GM18858 (cell line): ENCODE results near the gene RTL10.
"Not testable (repeated sequence)": the region's sequence is repeated elsewhere in the genome, so short reads cannot be mapped to it uniquely, and the experiment has no call there.

Source experiments
- ATAC-seq: cut with Tn5 transposase; IDR thresholded peaks from one replicate; pipeline ENCODE4 v1.9.1; 2021; ENCODE audit not compliant: unreplicated experiment

Gene RTL10

DNA sequence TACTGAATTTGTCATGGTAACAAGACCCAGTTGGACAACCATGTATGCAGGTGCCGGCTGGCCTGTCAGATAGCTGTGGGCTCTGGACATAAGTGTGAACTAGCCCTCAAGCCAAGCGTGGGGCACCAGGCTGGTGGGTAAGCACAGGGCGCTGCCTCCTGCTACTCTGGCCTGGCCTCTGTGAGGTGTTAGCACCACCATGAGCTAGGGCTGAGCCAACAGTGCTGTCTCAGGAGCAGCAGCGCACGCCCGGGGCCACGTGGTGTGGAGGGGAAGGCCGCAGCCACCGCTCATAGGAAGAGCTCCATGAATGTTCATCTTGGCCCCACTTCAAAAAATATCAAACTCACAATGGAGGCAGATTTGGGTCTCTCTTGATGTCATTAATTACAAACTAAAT lies 35.3 kb upstream of the RTL10 start:
- ATAC-seq: no peak

DNA sequence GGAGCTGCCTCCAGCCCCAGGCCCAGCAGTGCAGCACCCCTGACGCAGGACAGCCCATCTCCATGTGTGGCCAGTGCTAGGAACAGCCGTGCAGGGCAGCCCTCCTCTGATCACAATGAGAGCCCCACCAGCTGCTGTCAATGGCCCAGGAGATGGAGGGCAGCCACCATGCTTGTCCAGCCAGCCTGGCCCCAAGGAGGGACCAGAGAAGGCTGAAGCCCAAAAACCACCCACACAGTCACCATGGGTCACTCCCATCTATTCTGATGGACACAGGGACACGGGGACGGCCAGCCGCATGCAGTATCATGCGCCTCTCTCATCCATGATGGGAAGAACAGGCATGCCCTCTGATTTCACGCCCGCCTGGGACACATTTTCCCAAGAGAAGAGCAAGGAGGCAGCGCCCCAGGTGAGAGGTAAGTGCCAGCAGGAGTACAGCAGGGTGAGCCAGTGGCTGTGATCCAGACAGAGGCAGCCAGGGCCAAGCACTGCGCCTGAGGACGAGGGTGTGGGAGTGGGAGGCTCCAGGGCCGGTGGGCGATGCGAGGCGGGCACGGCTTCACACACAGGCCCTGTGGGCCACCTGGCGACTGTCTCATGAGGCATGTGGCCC lies 33.6 kb upstream of the RTL10 start:
- ATAC-seq: no peak

DNA sequence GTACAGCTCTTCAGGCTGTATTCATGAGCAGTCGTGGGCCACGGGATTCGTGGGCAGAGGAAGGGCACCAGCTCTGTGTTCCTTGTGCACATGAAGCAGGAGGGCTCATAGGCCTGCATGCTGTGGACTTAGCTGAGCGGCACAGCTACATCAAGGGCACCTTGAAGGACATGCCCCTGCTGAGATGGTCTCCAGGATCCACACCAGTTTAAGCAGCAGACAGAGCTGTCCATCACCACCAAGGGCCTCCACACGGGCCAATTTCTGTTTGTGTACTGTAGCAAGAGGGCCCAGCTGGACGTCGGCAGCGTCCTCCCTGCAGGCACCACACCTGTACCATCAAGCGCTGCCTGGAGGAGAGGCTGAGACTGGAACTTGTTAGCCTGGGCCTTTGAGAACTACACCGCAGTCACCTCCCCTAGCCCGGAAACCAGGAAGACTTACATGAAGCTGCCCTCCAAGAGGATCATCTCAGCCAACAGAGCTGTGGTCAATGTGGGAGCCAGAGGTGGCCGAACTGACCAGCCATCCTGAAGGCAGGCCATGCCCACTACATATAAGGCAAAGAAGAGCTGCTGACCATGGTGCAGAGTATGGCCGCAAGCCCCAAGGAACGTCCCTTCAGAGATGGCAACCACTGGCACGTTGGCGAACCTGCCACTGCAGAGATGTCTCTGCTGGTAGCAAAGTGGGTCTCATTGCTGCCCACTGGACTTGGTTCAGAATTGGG lies 32.7 kb upstream of the RTL10 start:
- ATAC-seq: no peak

DNA sequence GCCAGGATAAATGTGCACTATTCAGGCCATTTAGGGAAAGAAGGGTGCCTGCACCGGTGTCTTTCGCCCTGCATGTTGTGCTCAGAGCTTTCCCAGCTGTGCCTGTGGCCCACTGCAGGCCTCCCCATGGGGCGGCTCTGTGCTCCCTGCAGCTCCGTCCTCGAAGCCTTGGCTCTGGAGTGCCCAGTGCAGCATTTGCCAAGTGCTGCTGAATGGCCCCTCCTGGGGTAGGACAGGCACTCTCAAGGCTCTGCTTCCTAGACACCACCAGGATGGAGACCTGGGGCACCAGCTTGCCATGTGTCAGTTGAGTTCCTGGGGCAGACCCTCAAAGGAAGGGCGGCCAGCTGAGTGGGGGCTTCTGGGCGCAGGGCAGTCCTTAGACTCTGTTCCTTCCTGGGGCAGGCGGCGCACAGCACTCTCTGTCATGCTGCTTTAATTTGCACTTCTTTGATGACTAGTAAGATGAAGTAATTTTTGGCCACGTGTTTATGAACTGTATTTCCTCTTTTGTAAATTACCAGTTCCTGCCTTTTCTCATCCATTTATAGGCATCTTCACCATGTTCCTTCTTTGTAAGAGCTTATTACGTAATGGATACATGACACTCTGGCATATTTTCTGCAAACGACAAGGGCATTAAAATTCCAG lies 32.1 kb upstream of the RTL10 start:
- ATAC-seq: no peak

DNA sequence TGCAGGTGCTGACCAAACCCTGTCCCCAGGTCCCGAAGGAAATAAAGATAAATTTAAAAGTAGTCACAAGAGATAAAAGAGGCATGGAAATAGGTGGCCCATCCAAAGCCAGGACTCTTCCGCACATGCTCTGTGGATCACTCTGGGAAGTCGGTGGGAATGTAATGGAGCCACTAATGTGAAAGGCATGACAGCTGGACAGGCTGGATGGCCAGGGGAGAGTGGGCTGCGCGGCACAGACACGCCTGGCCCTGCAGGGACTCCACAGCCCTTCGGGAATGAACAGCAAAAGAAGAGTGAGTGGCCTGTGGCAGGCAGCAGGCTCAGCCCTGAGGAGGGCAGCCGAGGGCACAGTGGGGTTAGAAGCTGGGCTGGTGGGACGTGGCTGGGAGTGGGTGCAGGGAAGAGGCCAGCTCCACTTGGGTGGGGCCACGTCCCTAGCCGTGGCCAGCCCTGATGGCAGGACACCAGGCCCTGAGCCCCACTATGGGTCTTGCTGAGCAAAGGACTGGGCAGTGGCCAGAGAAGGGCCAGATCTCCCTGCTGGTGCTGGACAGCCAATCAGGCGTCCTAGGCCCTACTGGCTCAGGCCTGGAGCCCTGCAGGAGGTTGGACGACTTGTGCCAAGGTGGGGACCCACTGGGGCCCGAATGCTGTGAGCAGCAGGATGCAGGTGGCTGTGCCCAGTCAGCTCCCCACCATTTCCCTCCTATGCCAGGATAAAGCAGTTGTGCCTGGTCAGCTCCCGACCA lies 31.3 kb upstream of the RTL10 start:
- ATAC-seq: no peak

DNA sequence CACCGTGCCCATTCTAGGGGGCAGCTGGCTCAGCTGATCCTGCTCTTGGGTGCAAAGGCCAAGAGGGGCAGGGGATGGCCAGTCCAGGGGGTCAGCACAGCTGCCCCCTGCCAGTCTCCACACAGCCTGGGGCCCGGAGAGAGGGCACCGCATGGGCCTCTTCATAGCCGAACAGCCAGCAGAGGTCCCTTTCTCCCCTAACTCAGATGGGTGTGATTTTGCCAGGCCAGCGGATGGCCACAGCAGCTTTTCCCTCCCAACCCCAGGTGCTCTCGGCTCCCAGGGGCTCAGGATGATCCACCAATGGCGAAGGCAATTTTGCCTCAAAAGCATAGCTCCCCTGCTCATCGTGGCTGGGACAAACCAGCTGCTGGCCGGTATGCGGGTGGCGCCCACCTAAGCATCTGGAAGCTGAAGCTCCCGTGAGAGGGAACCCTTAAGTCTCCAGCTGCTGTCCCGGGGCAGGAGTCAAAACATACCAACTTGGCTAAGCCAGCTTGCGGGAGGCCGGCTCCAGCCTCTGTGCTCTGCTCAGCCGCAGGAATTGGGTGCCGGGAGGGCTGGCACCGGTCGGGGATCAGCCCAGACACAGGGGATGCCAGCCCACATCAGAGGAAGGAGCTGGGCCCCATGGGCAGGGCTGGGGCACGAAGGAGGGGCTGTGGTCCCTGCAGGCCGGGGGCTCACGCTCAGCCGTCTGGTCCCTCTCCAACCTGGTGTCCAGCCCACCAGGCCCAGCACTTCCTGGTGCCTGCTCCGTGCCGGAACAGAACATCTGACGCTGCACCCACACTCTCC lies 30.5 kb upstream of the RTL10 start:
- ATAC-seq: no peak

DNA sequence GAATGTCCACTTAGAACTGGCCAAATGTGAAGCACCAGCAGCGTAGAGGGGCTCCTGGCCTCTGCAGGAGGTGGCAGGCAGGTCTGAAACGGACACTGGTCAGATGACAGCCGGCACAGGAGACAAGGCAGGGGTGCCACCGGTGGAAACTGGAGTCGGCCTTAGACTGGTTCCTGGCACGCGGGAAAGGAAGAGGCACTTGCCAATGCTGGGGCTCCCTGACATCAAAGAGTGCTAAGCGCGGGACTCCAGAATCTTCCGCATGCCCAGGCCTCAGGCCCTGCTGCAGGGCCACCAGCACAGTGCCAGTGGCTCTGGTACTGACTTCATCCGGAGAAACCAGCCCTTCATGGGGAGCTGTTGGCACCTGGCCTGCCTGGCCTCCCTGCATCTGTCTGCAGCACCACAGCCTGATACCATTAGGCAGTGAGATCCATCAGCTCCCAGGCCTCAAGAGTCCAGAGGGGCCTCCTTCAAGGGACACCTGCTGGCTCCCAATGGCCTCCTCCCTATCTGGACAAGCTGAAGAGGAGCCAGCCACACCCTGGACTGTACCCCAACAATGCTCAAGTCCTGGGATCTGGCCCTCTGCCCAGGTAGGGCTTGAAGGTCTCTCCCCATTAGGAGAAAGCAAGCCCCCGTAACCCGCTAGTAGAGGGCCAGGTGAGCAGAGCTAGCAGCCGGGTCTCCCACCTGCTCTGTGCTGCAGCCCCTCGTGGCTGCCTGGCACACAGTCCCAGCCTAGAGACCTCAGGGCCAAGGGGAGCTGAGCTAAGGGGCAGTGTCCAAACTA lies 29.7 kb upstream of the RTL10 start:
- no peak for ATAC-seq

DNA sequence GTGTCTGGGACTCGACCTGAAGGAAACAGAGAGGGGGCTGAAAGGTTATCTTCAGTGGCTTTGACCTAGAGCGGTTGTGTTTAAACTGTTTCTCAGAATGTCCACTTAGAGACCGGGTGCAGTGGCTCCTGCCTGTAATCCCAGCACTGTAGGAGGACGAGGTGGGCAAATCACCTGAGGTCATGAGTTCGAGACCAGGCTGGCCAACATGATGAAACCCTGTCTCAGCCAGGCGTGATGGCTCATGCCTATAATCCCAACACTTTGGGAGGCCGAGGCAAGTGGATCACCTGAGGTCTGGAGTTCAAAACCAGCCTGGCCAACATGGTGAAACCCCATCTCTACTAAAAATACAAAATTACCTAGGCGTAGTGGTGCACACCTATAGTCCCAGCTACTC lies 28.8 kb upstream of the RTL10 start:
- ATAC-seq: not testable (repeated sequence)

DNA sequence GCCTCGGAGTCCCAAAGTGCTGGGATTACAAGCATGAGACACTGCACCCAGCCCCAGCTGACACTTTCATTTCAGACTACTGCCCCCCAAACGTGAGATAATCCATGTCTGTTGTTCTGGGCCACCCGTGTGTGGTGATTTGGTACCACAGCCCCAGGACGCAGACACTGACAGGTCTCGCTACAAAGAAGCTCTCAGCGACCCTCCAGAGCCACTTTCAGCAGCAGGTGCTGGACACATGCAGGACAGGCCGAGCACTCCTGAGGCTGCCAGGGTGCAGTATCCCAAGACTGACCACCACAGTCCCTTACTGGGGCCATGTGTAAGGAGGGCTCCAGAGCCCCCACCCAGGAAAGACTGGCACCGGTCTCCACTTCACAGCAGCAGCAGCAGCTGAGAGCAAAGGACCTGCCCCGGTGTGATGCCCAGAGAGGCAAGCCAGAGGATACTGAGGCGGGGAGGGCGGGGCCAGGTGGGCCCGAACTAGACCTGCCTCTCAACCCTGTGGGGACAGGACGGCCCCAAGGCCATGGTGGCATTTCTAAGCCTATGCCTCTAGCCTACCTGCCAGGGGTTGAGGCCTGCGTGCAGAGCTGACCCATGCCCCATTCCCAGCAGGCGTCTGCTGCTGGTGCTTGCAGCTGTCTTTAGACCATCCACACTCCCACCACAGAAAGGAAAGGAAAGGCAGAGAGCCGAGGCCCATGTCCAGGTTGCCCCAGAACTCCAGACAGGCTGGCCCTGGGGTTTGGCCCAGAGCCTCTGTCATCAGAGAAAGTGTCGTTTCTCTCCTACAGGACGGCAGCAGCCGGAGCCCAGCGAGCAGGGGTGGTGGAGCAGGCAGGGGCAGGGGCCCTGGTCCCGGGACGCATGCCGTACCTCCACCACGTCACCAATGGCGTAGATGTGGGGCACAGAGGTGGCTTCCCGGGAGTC lies 28.0 kb upstream of the RTL10 start:
- no peak for ATAC-seq

DNA sequence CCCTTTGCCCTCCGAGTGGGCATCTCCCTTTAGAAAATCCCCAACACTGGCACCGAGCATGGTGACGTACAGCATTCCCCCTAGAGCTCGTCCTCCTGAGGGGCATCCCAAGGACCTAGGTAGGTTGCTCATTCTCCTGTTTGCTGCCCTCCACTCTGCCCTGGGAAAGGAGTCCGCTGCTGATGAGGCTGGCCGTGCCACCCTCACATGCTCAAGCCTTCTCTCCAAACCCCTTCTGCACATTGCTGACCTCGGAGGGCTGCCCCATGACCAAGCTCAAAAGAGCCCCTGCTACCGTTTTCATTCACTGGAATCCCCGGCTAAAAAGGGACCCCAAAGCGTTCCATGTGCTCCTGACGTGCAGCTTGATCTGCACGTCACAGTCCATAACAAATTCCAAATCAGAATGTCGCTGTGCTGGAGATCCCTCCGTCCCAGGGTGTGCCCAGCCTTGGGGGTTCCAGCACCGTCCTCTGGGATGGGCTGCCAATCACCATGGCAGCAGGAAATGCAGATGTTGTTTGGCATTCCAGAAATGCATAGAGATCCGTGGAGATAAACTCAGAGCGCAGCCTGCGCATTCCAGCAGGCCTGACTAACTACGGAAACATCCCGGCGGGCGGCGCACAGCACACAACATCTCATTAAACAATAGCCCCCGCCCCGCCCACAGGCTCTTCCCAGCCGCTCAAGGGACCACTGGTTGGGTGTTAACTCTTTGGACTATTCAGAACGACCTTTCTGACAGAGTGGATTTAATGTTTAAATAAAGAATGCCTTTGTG lies 26.3 kb upstream of the RTL10 start:
- ATAC-seq: no peak

DNA sequence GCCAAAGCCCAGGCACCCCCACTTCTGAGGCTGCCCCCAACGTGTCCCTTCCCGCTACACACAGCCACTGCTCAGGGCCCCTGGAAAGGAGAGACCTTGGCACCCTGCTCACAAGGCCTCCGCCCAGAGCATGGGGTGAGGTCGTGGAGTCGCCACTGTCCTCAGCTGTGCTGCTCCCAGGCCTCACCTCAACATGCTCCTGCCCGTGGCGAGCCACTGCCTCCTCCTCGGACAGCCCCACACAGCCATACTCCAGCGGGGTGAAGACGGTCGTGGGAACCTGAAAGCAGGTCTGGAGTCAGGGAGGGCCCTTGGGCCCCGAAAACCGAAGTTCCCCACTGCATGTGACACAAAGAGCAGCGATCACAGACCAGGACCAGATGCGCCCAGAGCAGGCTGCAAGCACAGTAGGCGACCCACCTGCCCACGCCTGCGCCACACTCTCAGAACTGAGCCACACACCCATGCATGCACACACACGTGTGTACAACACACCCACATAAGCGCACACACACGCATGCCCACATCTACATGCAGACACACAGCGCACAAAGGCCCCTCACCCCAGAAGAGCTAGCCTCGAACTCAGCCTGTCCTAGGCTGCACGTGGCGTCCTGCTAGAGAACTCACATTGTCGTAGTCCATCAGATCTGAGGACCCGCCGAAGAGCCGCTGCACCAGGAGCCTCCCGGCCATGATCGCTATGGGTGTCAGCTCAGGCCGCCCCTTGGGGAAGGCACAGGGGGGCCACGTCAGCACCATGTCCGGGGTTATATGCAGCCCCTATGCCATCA lies 25.5 kb upstream of the RTL10 start:
- no peak for ATAC-seq

DNA sequence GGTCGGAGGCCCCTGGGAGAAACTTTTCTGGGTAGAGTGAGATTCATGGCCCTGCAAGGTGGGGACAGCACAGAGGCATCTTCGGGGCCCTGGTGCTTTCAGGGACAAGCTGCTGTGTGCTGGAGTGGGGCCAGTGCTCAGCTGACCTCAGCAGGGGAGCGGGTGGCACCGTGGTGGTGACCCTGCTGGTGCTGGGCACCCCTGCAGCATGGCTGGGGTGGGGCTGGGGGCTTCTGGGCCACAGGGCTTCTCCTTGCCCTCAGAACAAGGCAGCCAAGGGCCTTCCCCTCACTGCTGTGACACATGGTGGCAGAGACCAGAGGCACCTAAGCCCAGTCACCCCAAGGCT lies 24.9 kb upstream of the RTL10 start:
- ATAC-seq: no peak

DNA sequence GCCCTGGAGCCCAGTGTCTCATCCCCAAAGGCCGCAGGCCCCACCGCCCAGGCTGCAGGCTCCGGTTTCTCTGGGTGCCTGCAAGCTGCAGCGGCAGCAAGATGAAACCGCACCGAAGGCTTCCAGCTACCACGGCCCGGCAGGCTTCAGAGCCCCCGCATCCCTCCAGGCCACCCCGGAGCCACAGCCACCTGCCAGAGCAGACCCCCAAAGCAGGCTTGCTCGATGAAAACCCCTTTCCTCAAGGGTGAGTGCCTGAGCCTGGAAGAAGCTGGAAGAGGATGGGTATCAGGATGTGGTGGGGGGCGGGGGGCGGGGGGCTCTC lies 24.5 kb upstream of the RTL10 start:
- ATAC-seq: no peak

DNA sequence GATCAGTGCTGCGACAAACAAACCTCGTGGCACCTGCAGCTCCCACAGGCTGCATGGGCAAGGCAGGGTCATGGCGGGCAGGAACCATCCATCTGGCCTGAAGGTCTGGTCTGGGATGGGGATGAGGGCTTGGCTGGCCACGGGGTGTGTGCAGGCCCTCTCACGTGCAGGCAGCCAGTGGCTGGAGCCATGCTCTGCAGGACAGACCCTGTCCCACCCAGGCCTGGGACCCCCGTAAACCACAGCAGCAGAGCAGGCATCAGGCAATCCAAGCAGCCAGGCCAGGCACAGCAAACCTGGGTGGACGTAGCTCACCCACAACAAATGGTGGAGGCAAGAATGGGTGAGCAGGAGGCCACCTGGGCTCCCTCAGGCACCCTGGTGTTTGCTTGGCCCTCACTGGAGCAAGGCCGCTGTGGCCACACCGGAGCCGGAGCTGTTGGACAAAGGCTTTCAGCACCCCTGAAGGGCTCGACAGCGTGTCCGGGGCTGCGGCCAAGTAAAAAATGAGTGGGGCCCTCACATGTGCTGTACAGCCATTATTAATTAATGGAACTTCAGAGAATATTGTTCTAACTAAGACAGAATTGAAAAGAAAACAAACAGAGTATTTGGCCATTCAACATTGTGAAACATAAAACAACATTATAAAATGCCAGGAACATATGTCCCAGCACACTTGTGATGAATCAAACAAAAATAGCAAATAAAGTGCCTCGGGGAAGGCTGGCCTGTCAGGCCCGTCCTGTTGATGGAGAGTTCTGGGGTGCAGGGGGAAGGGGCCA lies 24.0 kb upstream of the RTL10 start:
- ATAC-seq: no peak

DNA sequence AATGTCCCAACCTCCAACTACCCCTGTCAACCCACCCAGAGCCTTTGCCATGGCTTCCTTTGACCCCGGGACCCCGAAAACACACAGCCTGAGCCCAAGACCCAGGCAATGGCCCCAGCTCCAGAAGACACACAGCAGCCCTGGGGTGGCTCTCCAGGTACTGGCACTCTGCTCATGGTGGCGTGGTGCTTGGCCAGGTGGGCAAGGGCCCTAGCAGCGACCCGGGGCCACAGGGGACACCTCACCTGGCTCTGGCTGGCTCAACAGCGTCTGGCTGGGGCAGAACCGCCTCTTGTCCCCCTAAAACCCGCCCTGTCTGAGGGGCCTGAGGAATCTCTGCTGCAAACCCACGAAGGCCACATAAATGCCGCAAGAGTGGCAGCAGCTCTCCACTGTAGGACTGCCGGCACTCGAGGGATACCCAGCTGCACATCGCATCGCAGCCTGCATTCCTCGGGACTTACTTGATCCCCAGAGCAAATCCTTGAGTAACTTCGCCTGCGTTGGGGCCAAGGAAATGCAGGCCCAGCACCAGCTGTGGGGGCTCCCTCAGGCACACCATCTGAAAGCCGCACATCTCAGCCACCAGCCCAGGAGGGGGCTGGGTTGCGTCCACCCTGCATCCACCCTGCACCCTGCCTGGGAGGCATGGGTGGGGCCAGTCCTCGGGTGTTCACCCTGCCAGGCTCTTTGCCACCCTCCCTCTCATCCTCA lies 23.1 kb upstream of the RTL10 start:
- ATAC-seq: no peak

DNA sequence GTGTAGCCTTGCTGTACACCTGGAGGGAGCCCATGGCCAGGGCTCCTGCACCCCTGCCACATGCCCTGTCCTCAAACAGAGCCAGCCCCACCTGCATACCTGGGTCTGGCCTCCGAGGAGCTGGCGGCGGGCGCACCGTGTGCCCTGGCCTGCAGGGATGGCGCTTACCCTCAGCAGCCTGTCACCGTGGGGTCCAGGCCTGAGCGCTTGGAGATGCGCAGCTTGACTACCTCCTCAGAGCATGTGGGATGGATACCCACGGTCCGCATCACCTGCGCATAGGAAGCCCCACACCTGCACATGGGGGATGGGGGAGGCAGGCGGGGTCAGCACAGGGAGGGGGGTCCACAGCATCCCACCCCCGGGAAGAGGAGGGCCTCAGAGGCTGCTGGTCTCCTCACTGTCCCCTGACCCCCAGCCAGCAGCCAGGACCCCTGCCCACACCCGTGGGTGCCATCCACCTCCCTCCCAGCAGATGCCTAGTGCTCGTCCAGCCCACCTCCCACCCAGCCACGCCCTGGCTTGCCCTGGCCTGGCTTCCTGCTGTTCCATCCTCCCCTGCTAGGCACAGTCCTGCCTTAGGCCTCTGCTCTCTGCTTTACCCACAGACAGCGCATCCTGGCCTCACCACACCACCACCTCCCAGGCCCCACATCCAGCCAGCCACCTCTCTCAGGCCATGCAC lies 22.4 kb upstream of the RTL10 start:
- no peak for ATAC-seq
